HG03064 (cell line): ENCODE results near the gene WDFY3.
"Not testable (repeated sequence)": the region's sequence is repeated elsewhere in the genome, so short reads cannot be mapped to it uniquely, and the experiment has no call there.

Source experiments
- ATAC-seq: cut with Tn5 transposase; IDR thresholded peaks from one replicate; pipeline ENCODE4 v1.9.1; 2021; ENCODE audit warnings: low read depth; ENCODE audit not compliant: unreplicated experiment

Gene WDFY3

GRCh38 chr4:84683064-84683850, 283.2 kb downstream of the WDFY3 start:
- no peak for ATAC-seq

GRCh38 chr4:84682661-84683060, 283.8 kb downstream of the WDFY3 start:
- not testable (repeated sequence) for ATAC-seq

- ATAC-seq: no peak
Observed at GRCh38 chr4:84681486-84682274, 284.8 kb downstream of the WDFY3 start.

- no peak for ATAC-seq
Observed at GRCh38 chr4:84680956-84681355, 285.5 kb downstream of the WDFY3 start.

- no peak for ATAC-seq
Observed at GRCh38 chr4:84678976-84679744, 287.3 kb downstream of the WDFY3 start.

GRCh38 chr4:84677995-84678394, 288.5 kb downstream of the WDFY3 start:
- no peak for ATAC-seq

GRCh38 chr4:84677093-84677492, 289.4 kb downstream of the WDFY3 start:
- ATAC-seq: no peak

- ATAC-seq: no peak
Observed at GRCh38 chr4:84673475-84674240, 292.8 kb downstream of the WDFY3 start.

GRCh38 chr4:84672177-84672576, 294.3 kb downstream of the WDFY3 start:
- no peak for ATAC-seq

- no peak for ATAC-seq
Observed at GRCh38 chr4:84669201-84669600, 297.3 kb downstream of the WDFY3 start.

- ATAC-seq: no peak
Observed at GRCh38 chr4:84666439-84666838, 300.1 kb downstream of the WDFY3 start.

GRCh38 chr4:84664767-84665166, 301.7 kb downstream of the WDFY3 start:
- not testable (repeated sequence) for ATAC-seq

GRCh38 chr4:84661191-84661939, 305.1 kb downstream of the WDFY3 start:
- ATAC-seq: no peak

- ATAC-seq: no peak
Observed at GRCh38 chr4:84660606-84661005, 305.9 kb downstream of the WDFY3 start.

GRCh38 chr4:84652478-84652877, 314.0 kb downstream of the WDFY3 start:
- ATAC-seq: no peak

GRCh38 chr4:84651499-84651898, 315.0 kb downstream of the WDFY3 start:
- ATAC-seq: no peak

GRCh38 chr4:84648863-84649647, 317.4 kb downstream of the WDFY3 start:
- no peak for ATAC-seq

GRCh38 chr4:84648178-84648577, 318.3 kb downstream of the WDFY3 start:
- no peak for ATAC-seq

- ATAC-seq: no peak
Observed at GRCh38 chr4:84647312-84647884, 319.1 kb downstream of the WDFY3 start.
